NT2/D1 (cell line): Measurements from ENCODE around the gene UBTD2.

ENCODE experiments used
- SUZ12 ChIP-seq: IDR thresholded peaks from 2 replicates; pipeline ENCODE4 v1.6.1; 2011; ENCODE audit not compliant: insufficient read length, insufficient read depth; ENCODE audit errors: extremely low read depth
- YY1 ChIP-seq: IDR thresholded peaks from 2 replicates; pipeline ENCODE4 v1.6.1; 2011; ENCODE audit not compliant: insufficient read length, insufficient read depth
- ZNF274 ChIP-seq: IDR thresholded peaks from 2 replicates; pipeline ENCODE4 v1.6.1; 2011; ENCODE audit warnings: mild to moderate bottlenecking, low read depth, low read length

DNA sequence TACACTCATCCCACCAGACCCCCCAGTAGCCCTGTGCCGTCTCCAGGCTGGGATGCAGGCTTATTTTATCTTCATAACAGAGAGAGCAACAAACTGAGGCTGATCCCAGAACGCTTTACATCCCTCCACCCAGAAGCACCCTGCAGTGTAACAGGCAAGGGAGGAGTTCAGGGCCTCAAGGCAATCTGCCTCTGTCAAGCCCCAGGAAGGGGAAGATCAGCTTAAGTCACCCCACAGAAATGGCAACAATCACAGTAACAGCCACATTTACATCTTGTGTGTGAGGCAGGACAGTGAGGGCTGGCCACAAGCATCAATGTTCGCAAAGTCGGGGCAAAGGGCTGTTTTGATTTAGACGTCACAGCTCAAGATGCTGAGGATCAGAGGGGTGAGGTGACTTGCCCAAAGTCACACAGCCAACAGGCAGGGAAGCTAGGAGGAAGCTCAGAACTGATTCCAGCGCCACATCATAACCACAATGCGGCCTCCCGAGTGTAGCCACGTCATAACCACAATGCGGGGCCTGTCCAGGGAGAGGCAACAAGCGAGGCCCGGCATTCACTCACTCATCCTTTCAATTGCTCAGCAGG lies 109.9 kb downstream of the UBTD2 start:
- TF ChIP-seq YY1: no peak
- TF ChIP-seq ZNF274: no peak
- TF ChIP-seq SUZ12: no peak
